IgD-negative memory B cell (primary cell): ENCODE results near the gene MATN3. TPM values are rescaled to one million over a fixed set of nuclear protein-coding genes. Genes with fewer than 3 reads are reported as not detected.
"Not testable (repeated sequence)": the region's sequence is repeated elsewhere in the genome, so short reads cannot be mapped to it uniquely, and the experiment has no call there.

ENCODE experiments used
- H3K27ac Mint-ChIP-seq, 3 donors: one replicate each; pipeline ENCODE4 v1.8.0; 2020 to 2022; ENCODE audit warnings: mild to moderate bottlenecking in 3 of 3, mixed read lengths in 3 of 3, moderate library complexity in 1 of 3
- H3K27me3 Mint-ChIP-seq: one replicate; pipeline ENCODE4 v1.8.0; 2021; ENCODE audit warnings: mixed read lengths
- H3K36me3 Mint-ChIP-seq: one replicate; pipeline ENCODE4 v1.8.0; 2020; ENCODE audit warnings: mild to moderate bottlenecking, mixed read lengths
- H3K4me1 Mint-ChIP-seq, 3 donors: one replicate each; pipeline ENCODE4 v1.8.0; 2020 to 2022; ENCODE audit warnings: mixed read lengths in 3 of 3, mild to moderate bottlenecking in 1 of 3
- H3K4me3 Mint-ChIP-seq, 4 donors: one replicate each; pipeline ENCODE4 v1.8.0; 2020 to 2022; ENCODE audit warnings: mild to moderate bottlenecking in 4 of 4, mixed read lengths in 4 of 4, moderate library complexity in 3 of 4
- H3K9me3 Mint-ChIP-seq, 3 donors: one replicate each; pipeline ENCODE4 v1.8.0; 2020 to 2021; ENCODE audit warnings: mixed read lengths in 3 of 3, mild to moderate bottlenecking in 1 of 3
- polyA plus RNA-seq: library from polyadenylated mRNA; unstranded; fragments of 300-500 nt; fragmentation: Illumina TruSeq; gene quantifications from one replicate; pipeline ENCODE4 v1.2.3, GENCODE V29; 2021

Gene MATN3
- polyA plus RNA-seq, 1 donor from 2014 or later, result not detected

- Mint-ChIP-seq H3K27ac (no peak overlapping the region), H3K4me3 (peak overlapping the region in 1 of 4 donors; percentile 48), H3K4me1 (peaks cover 21 to 31% (median 22%) of the 10 kb centered on the region in 3 donors), H3K27me3 (no peaks in the 10 kb centered on the region), H3K9me3 (no peaks in the 10 kb centered on the region), H3K36me3 (peaks cover 3% of the 10 kb centered on the region)
These were observed 36.3 kb upstream of the MATN3 start for GRCh38 chr2:20048488-20049448.

GRCh38 chr2:20045712-20046292 is 33.3 kb upstream of the MATN3 start:
- H3K27ac Mint-ChIP-seq, H3K4me3 Mint-ChIP-seq: not testable (repeated sequence)
- peaks cover 21 to 35% (median 29%) of the 10 kb centered on the region in 3 donors for H3K4me1 Mint-ChIP-seq

GRCh38 chr2:20044778-20045177 is 32.3 kb upstream of the MATN3 start:
- no peak overlapping the region for H3K4me3 Mint-ChIP-seq
- H3K27ac Mint-ChIP-seq, result no peak overlapping the region
- peaks cover 4% of the 10 kb centered on the region for H3K36me3 Mint-ChIP-seq
- H3K27me3 Mint-ChIP-seq, result no peaks in the 10 kb centered on the region
- peaks cover 23 to 32% (median 26%) of the 10 kb centered on the region in 3 donors for H3K4me1 Mint-ChIP-seq
- H3K9me3 Mint-ChIP-seq, result no peaks in the 10 kb centered on the region

More at GRCh38 chr2:20045712-20046292, 33.3 kb upstream of the MATN3 start:
- not testable (repeated sequence) for H3K9me3 Mint-ChIP-seq, H3K36me3 Mint-ChIP-seq, H3K27me3 Mint-ChIP-seq

- H3K27ac Mint-ChIP-seq, result no peak overlapping the region
- peaks cover 7 to 20% (median 19%) of the 10 kb centered on the region in 3 donors for H3K4me1 Mint-ChIP-seq
- no peak overlapping the region for H3K4me3 Mint-ChIP-seq
- no peaks in the 10 kb centered on the region for H3K9me3 Mint-ChIP-seq
- H3K36me3 Mint-ChIP-seq, result peaks cover 4% of the 10 kb centered on the region
- no peaks in the 10 kb centered on the region for H3K27me3 Mint-ChIP-seq
These were observed 30.1 kb upstream of the MATN3 start for GRCh38 chr2:20042531-20042930.

- Mint-ChIP-seq H3K27ac (no peak overlapping the region), H3K36me3 (peaks cover 3% of the 10 kb centered on the region), H3K27me3 (no peaks in the 10 kb centered on the region), H3K9me3 (no peaks in the 10 kb centered on the region), H3K4me1 (peaks cover 18 to 34% (median 27%) of the 10 kb centered on the region in 3 donors), H3K4me3 (no peak overlapping the region)
These were observed 28.2 kb upstream of the MATN3 start for GRCh38 chr2:20040489-20041172.

GRCh38 chr2:20037660-20038059 is 25.2 kb upstream of the MATN3 start:
- peak overlapping the region in 1 of 3 donors; percentile 19 for H3K27ac Mint-ChIP-seq
- no peaks in the 10 kb centered on the region for H3K27me3 Mint-ChIP-seq
- H3K9me3 Mint-ChIP-seq, result no peaks in the 10 kb centered on the region
- no peak overlapping the region for H3K4me3 Mint-ChIP-seq
- peaks cover 5% of the 10 kb centered on the region for H3K36me3 Mint-ChIP-seq
- H3K4me1 Mint-ChIP-seq, result peaks cover 17 to 34% (median 21%) of the 10 kb centered on the region in 3 donors

GRCh38 chr2:20035955-20036666 is 23.6 kb upstream of the MATN3 start:
- Mint-ChIP-seq H3K9me3 (no peaks in the 10 kb centered on the region), H3K27ac (peak overlapping the region; percentile 0 to 85 (median 84)), H3K4me1 (peaks cover 17 to 27% (median 20%) of the 10 kb centered on the region in 3 donors), H3K27me3 (no peaks in the 10 kb centered on the region), H3K4me3 (no peak overlapping the region), H3K36me3 (peaks cover 11% of the 10 kb centered on the region)

- H3K4me3 Mint-ChIP-seq, result no peak overlapping the region
- H3K36me3 Mint-ChIP-seq, result peaks cover 21% of the 10 kb centered on the region
- H3K9me3 Mint-ChIP-seq, result peaks cover 0 to 3% (median 0%) of the 10 kb centered on the region in 3 donors
- H3K4me1 Mint-ChIP-seq, result peaks cover 15 to 22% (median 20%) of the 10 kb centered on the region in 3 donors
- H3K27me3 Mint-ChIP-seq, result no peaks in the 10 kb centered on the region
- H3K27ac Mint-ChIP-seq, result peak overlapping the region in 1 of 3 donors; percentile 31
These were observed 22.4 kb upstream of the MATN3 start for GRCh38 chr2:20034821-20035220.

- Mint-ChIP-seq H3K36me3 (peaks cover 24% of the 10 kb centered on the region), H3K27ac (no peak overlapping the region), H3K4me3 (no peak overlapping the region), H3K4me1 (peaks cover 15 to 22% (median 20%) of the 10 kb centered on the region in 3 donors), H3K9me3 (peaks cover 0 to 9% (median 0%) of the 10 kb centered on the region in 3 donors), H3K27me3 (no peaks in the 10 kb centered on the region)
These were observed 21.8 kb upstream of the MATN3 start for GRCh38 chr2:20034218-20034617.

GRCh38 chr2:20033322-20033721 is 20.9 kb upstream of the MATN3 start:
- no peak overlapping the region for H3K27ac Mint-ChIP-seq
- peaks cover 0 to 10% (median 0%) of the 10 kb centered on the region in 3 donors for H3K9me3 Mint-ChIP-seq
- H3K4me1 Mint-ChIP-seq, result peaks cover 15 to 22% (median 18%) of the 10 kb centered on the region in 3 donors
- peaks cover 31% of the 10 kb centered on the region for H3K36me3 Mint-ChIP-seq
- H3K4me3 Mint-ChIP-seq, result no peak overlapping the region
- H3K27me3 Mint-ChIP-seq, result no peaks in the 10 kb centered on the region

GRCh38 chr2:20030224-20030623 is 17.8 kb upstream of the MATN3 start:
- H3K36me3 Mint-ChIP-seq, result peaks cover 30% of the 10 kb centered on the region
- H3K9me3 Mint-ChIP-seq, result peaks cover 0 to 10% (median 0%) of the 10 kb centered on the region in 3 donors
- H3K27ac Mint-ChIP-seq, result no peak overlapping the region
- H3K4me1 Mint-ChIP-seq, result no peaks in the 10 kb centered on the region
- H3K4me3 Mint-ChIP-seq, result no peak overlapping the region
- H3K27me3 Mint-ChIP-seq, result no peaks in the 10 kb centered on the region

GRCh38 chr2:20027705-20028434 is 15.4 kb upstream of the MATN3 start:
- H3K36me3 Mint-ChIP-seq, result peaks cover 35% of the 10 kb centered on the region
- H3K27ac Mint-ChIP-seq, result no peak overlapping the region
- H3K27me3 Mint-ChIP-seq, result no peaks in the 10 kb centered on the region
- H3K4me3 Mint-ChIP-seq, result no peak overlapping the region
- H3K9me3 Mint-ChIP-seq, result peaks cover 0 to 10% (median under 1%) of the 10 kb centered on the region in 3 donors
- H3K4me1 Mint-ChIP-seq, result no peaks in the 10 kb centered on the region

GRCh38 chr2:20027260-20027677 is 14.8 kb upstream of the MATN3 start:
- peaks cover under 1 to 10% (median 2%) of the 10 kb centered on the region in 3 donors for H3K9me3 Mint-ChIP-seq
- H3K27ac Mint-ChIP-seq, result no peak overlapping the region
- no peaks in the 10 kb centered on the region for H3K27me3 Mint-ChIP-seq
- H3K4me3 Mint-ChIP-seq, result no peak overlapping the region
- H3K4me1 Mint-ChIP-seq, result no peaks in the 10 kb centered on the region
- H3K36me3 Mint-ChIP-seq, result peaks cover 35% of the 10 kb centered on the region
